ENCODE measurements around the gene ALK. TPM values are rescaled to one million over a fixed set of nuclear protein-coding genes. Genes with fewer than 3 reads are reported as not detected.

ALK gene
- total RNA-seq, 2 donors from 2014 or later: under 0.01 to 0.26 TPM

DNA sequence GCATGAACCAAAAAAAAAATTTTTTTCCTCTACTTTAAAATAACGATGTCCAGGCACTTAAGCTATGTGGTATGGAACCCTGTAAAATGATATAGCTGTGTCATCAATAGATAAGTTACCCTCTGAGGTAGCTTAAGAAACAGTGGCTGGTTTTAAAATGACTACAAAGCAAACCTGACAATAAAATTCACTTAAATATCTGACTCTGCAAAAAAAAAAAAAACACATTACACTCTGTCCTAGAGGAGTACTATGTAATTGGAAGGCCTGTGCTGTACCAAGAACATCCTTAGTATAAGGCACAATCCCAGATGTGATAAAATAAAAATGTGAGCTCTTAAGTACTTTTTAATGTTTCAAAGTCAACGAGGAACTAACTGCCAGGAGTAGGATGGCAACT is 322.4 kb downstream of the ALK start:
- TF ChIP-seq, protein P1, sequence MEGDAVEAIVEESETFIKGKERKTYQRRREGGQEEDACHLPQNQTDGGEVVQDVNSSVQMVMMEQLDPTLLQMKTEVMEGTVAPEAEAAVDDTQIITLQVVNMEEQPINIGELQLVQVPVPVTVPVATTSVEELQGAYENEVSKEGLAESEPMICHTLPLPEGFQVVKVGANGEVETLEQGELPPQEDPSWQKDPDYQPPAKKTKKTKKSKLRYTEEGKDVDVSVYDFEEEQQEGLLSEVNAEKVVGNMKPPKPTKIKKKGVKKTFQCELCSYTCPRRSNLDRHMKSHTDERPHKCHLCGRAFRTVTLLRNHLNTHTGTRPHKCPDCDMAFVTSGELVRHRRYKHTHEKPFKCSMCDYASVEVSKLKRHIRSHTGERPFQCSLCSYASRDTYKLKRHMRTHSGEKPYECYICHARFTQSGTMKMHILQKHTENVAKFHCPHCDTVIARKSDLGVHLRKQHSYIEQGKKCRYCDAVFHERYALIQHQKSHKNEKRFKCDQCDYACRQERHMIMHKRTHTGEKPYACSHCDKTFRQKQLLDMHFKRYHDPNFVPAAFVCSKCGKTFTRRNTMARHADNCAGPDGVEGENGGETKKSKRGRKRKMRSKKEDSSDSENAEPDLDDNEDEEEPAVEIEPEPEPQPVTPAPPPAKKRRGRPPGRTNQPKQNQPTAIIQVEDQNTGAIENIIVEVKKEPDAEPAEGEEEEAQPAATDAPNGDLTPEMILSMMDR (IDR thresholded peaks at IDR 0.05): no peak
- TF ChIP-seq POLR2A (IDR thresholded peaks at IDR 0.05): no peak
- DNase-seq (no peak), ATAC-seq (no peak)
- 76 to 83% methylated on average over 2 of the region's 2 CpGs for WGBS, 2 donors
- H3K9me3 ChIP-seq: no peaks in the 10 kb centered on the region
- no peak overlapping the region for H3K27ac ChIP-seq
- no peaks in the 10 kb centered on the region for H3K4me1 ChIP-seq
- H3K4me3 ChIP-seq: no peak overlapping the region
- H3K36me3 ChIP-seq (replicated peaks in 1 of 2; ENCODE audit: insufficient read depth in 1 of 2, low read depth in 2 of 2): no peaks in the 10 kb centered on the region
- intact Hi-C loops (cut with DNase I): no loop called here
- H3K27me3 ChIP-seq: no peaks in the 10 kb centered on the region

GRCh38 chr2:29597035-29597434 is 324.4 kb downstream of the ALK start:
- TF ChIP-seq, protein P1 (IDR thresholded peaks at IDR 0.05): no peak
- TF ChIP-seq POLR2A (IDR thresholded peaks at IDR 0.05): no peak
- no peak for ATAC-seq
- H3K4me3 ChIP-seq: no peak overlapping the region
- intact Hi-C loops (cut with DNase I): no loop called here
- no peaks in the 10 kb centered on the region for H3K9me3 ChIP-seq
- no peak for DNase-seq
- H3K4me1 ChIP-seq: no peaks in the 10 kb centered on the region
- no peaks in the 10 kb centered on the region for H3K27me3 ChIP-seq
- no peak overlapping the region for H3K27ac ChIP-seq
- H3K36me3 ChIP-seq (replicated peaks in 1 of 2; ENCODE audit: insufficient read depth in 1 of 2, low read depth in 2 of 2): no peaks in the 10 kb centered on the region
- WGBS, 2 donors: 89 to 91% methylated on average over 5 of the region's 5 CpGs

GRCh38 chr2:29596584-29596983 is 324.8 kb downstream of the ALK start:
- Histone ChIP-seq H3K4me3 (no peak overlapping the region), H3K9me3 (no peaks in the 10 kb centered on the region), H3K36me3 (replicated peaks in 1 of 2; ENCODE audit: insufficient read depth in 1 of 2, low read depth in 2 of 2) (no peaks in the 10 kb centered on the region), H3K4me1 (no peaks in the 10 kb centered on the region), H3K27me3 (no peaks in the 10 kb centered on the region), H3K27ac (no peak overlapping the region)
- 74 to 77% methylated on average over 2 of the region's 2 CpGs for WGBS, 2 donors
- TF ChIP-seq, protein P1 (IDR thresholded peaks at IDR 0.05): no peak
- no peak for TF ChIP-seq POLR2A (IDR thresholded peaks at IDR 0.05)
- intact Hi-C loops (cut with DNase I): no loop called here
- DNase-seq (no peak), ATAC-seq (no peak)

DNA sequence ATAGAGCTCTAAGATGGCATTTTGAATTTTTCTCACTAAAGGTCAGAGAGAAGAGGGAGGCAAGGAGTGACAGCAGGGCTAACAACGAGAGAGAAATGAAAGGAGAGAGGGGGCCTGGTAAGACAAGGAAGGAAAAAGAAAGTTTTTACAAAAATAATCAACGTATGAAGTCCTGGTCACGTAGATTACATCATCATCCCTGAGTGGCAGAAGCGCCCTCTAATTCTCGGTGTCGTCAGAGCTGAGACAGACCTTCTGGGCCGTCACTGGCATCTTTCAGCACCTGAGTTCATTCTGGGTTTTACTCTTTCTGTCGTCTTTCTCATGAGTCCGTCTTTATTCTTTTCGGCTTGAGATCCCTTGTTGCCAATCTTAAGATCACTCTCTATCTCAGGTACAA is 329.8 kb downstream of the ALK start:
- Histone ChIP-seq H3K36me3 (replicated peaks in 1 of 2; ENCODE audit: insufficient read depth in 1 of 2, low read depth in 2 of 2) (no peaks in the 10 kb centered on the region), H3K27ac (no peak overlapping the region), H3K9me3 (no peaks in the 10 kb centered on the region), H3K4me3 (no peak overlapping the region), H3K4me1 (no peaks in the 10 kb centered on the region), H3K27me3 (no peaks in the 10 kb centered on the region)
- TF ChIP-seq POLR2A (IDR thresholded peaks at IDR 0.05): no peak
- intact Hi-C loops (cut with DNase I): no loop called here
- DNase-seq: no peak
- no peak for ATAC-seq
- WGBS, 2 donors: 84 to 92% methylated on average over 10 of the region's 10 CpGs

- H3K4me3 ChIP-seq: no peak overlapping the region
- intact Hi-C loops (cut with DNase I): no loop called here
- DNase-seq: no peak
- no peaks in the 10 kb centered on the region for H3K9me3 ChIP-seq
- TF ChIP-seq, protein P1 (IDR thresholded peaks at IDR 0.05): no peak
- H3K4me1 ChIP-seq: no peaks in the 10 kb centered on the region
- WGBS, 2 donors: 91% methylated on average over 7 of the region's 7 CpGs
- H3K36me3 ChIP-seq (replicated peaks in 1 of 2; ENCODE audit: insufficient read depth in 1 of 2, low read depth in 2 of 2): no peaks in the 10 kb centered on the region
- H3K27me3 ChIP-seq: no peaks in the 10 kb centered on the region
- ATAC-seq: no peak
- no peak overlapping the region for H3K27ac ChIP-seq
These were observed 331.2 kb downstream of the ALK start for GRCh38 chr2:29590211-29590610.
